Brain microvascular endothelial cell (primary cell): ENCODE measurements around the gene TIAM2.
A peak's percentile ranks its signal among the peaks of the same experiment; 100 is the strongest.

Experiments
- DNase-seq: peaks from one replicate; pipeline ENCODE4 v3.0.0-alpha.2; 2020
- H3K27ac ChIP-seq: fragments of 250-450 bp; sonication (Bioruptor Pico); 2 replicates; pipeline ENCODE4 v1.5.1; 2020; ENCODE audit warnings: mild to moderate bottlenecking, moderate library complexity
- H3K27me3 ChIP-seq: fragments of 250-450 bp; sonication (Bioruptor Pico); replicated peaks from 2 replicates; pipeline ENCODE4 v1.5.1; 2020; ENCODE audit warnings: mild to moderate bottlenecking
- H3K36me3 ChIP-seq: fragments of 250-450 bp; sonication (Bioruptor Pico); replicated peaks from 2 replicates; pipeline ENCODE4 v1.5.1; 2020; ENCODE audit warnings: mild to moderate bottlenecking
- H3K4me3 ChIP-seq: 2 replicates; pipeline ENCODE4 v1.5.1; 2011; ENCODE audit warnings: low read depth, mild to moderate bottlenecking, control low read depth, low read length, moderate library complexity
- CTCF ChIP-seq: IDR thresholded peaks from 2 replicates; pipeline ENCODE4 v1.5.1; 2011; ENCODE audit warnings: low read depth, mild to moderate bottlenecking, moderate library complexity, low read length, control low read depth, inconsistent platforms; ENCODE audit errors: missing control alignments
- in situ Hi-C: cut with HindIII; loops from 2 replicates; pipeline ENCODE4 v1.10.0; 2017; ENCODE audit warnings: low sequenced_read_pairs, low pct_ligation_motif_present

The TIAM2 gene

GRCh38 chr6:155292711-155293110, 297.6 kb downstream of the TIAM2 start:
- no peak for TF ChIP-seq CTCF
- Histone ChIP-seq H3K27ac (no peak overlapping the region), H3K4me3 (no peak overlapping the region), H3K27me3 (no peaks in the 10 kb centered on the region), H3K36me3 (peaks cover 31% of the 10 kb centered on the region)
- in situ Hi-C loops = no loop called here
- no peak for DNase-seq

GRCh38 chr6:155297669-155298068, 302.6 kb downstream of the TIAM2 start:
- in situ Hi-C loops = no loop called here
- H3K36me3 ChIP-seq = peaks cover 24% of the 10 kb centered on the region
- no peak overlapping the region for H3K4me3 ChIP-seq
- no peak for DNase-seq
- H3K27me3 ChIP-seq = no peaks in the 10 kb centered on the region
- no peak overlapping the region for H3K27ac ChIP-seq
- TF ChIP-seq CTCF = no peak

DNA sequence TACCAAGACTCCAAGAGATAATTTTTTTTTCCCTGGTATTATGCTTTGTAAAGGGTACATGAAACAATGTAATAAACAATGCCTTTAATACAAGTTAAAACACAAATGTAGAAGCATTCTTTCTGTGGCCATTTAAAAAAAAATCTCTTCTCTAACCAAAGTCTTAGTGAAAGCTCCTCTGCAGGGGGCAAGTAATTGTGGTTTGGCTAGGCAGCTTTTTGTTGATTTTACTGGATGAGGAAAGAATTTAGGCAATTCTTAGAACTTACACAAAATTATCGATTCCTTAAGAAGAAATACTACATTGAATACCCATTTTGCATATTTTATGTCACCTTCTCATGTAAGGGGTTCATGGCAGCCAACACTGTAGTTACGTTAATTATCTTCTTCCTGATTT, 306.8 kb downstream of the TIAM2 start:
- Histone ChIP-seq H3K4me3 (no peak overlapping the region), H3K27me3 (no peaks in the 10 kb centered on the region), H3K36me3 (peaks cover 9% of the 10 kb centered on the region), H3K27ac (no peak overlapping the region)
- in situ Hi-C loops = no loop called here
- peak; percentile 61 for DNase-seq
- TF ChIP-seq CTCF = no peak

GRCh38 chr6:155303361-155303870, 308.3 kb downstream of the TIAM2 start:
- H3K27ac ChIP-seq = no peak overlapping the region
- no peak for DNase-seq
- H3K36me3 ChIP-seq = peaks cover 13% of the 10 kb centered on the region
- H3K4me3 ChIP-seq = no peak overlapping the region
- no peak for TF ChIP-seq CTCF
- in situ Hi-C loops = no loop called here
- no peaks in the 10 kb centered on the region for H3K27me3 ChIP-seq

DNA sequence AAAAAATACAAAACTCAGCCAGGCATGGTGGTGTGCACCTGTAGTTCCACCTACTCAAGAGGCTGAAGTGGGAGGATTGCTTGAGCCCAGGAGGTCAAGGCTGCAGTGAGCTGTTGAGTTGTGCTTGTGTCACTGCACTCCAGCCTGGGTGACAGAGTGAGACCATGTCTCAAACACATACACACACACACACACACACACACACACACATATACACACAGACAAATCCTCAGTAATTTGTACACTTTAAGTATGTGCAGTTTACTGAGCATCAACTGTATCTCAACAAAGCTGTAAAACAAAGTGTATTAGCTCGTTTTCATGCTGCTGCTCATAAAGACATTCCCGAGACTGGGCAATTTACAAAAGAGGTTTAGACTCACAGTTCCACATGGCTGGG, 311.8 kb downstream of the TIAM2 start:
- Histone ChIP-seq H3K27ac (no peak overlapping the region), H3K27me3 (no peaks in the 10 kb centered on the region), H3K4me3 (no peak overlapping the region), H3K36me3 (peaks cover 17% of the 10 kb centered on the region)
- no peak for TF ChIP-seq CTCF
- in situ Hi-C loops = no loop called here
- DNase-seq = no peak
